Natural killer cell (primary cell): ENCODE results near the gene HS6ST2. TPM values are rescaled to one million over a fixed set of nuclear protein-coding genes. Genes with fewer than 3 reads are reported as not detected.
"Not testable (repeated sequence)": the region's sequence is repeated elsewhere in the genome, so short reads cannot be mapped to it uniquely, and the experiment has no call there.

Experiments used
- ATAC-seq, 3 donors: fragments of 150-1000 bp in 2 of 3; fragments of 200-7000 bp in 1 of 3; cut with Tn5 transposase; 1 replicate in 1 of 3; 2 replicates in 2 of 3; pipeline ENCODE4 v1.10.0; 2021; ENCODE audit warnings: mild to moderate bottlenecking in 2 of 3, moderate library complexity in 2 of 3
- DNase-seq, 2 donors: peaks; one replicate each; pipeline versions ENCODE4 v3.0.0 to v3.0.0-alpha.2; 2013 to 2021; ENCODE audit warnings: mixed read lengths in 1 of 2
- H3K27ac ChIP-seq: one replicate; pipeline ENCODE4 v1.5.1; 2013; ENCODE audit warnings: mild to moderate bottlenecking, low read length
- H3K27me3 ChIP-seq: one replicate; pipeline ENCODE4 v1.6.1; 2013; ENCODE audit warnings: low read length; ENCODE audit not compliant: control insufficient read depth, insufficient read depth
- H3K36me3 ChIP-seq: one replicate; pipeline ENCODE4 v1.6.1; 2013; ENCODE audit warnings: low read length; ENCODE audit not compliant: control insufficient read depth, insufficient read depth
- H3K4me1 ChIP-seq: one replicate; pipeline ENCODE4 v1.6.1; 2013; ENCODE audit warnings: low read length; ENCODE audit not compliant: control insufficient read depth, insufficient read depth
- H3K4me3 ChIP-seq: one replicate; pipeline ENCODE4 v1.5.1; 2013; ENCODE audit warnings: low read length
- H3K9me3 ChIP-seq: one replicate; pipeline ENCODE4 v1.6.1; 2013; ENCODE audit warnings: low read length; ENCODE audit not compliant: control insufficient read depth, insufficient read depth
- H3K27ac Mint-ChIP-seq, 2 donors: one replicate each; pipeline ENCODE4 v1.8.0; 2022; ENCODE audit warnings: mild to moderate bottlenecking in 2 of 2, mixed read lengths in 2 of 2, moderate library complexity in 1 of 2
- H3K27me3 Mint-ChIP-seq, 2 donors: one replicate each; pipeline ENCODE4 v1.8.0; 2022; ENCODE audit warnings: low read depth in 2 of 2, mixed read lengths in 2 of 2
- H3K36me3 Mint-ChIP-seq: one replicate; pipeline ENCODE4 v1.8.0; 2022; ENCODE audit warnings: mixed read lengths
- H3K4me1 Mint-ChIP-seq, 2 donors: one replicate each; pipeline ENCODE4 v1.8.0; 2022; ENCODE audit warnings: mixed read lengths in 2 of 2
- H3K4me3 Mint-ChIP-seq: one replicate; pipeline ENCODE4 v1.8.0; 2022; ENCODE audit warnings: mild to moderate bottlenecking, moderate library complexity, mixed read lengths
- H3K9me3 Mint-ChIP-seq, 2 donors: one replicate each; pipeline ENCODE4 v1.8.0; 2022; ENCODE audit warnings: mixed read lengths in 2 of 2
- WGBS: methylation state at CpG from one replicate; pipeline ENCODE4 v1.1.7; 2013; ENCODE audit warnings: missing lambda C conversion rate; ENCODE audit not compliant: insufficient coverage; 5-methylcytosine and 5-hydroxymethylcytosine counted together
- intact Hi-C: fragments of 100-400 bp; cut with micrococcal nuclease; formaldehyde crosslinking; loops from one replicate; pipeline ENCODE4 v1.14.2; 2022
- total RNA-seq, 4 donors: library from RNA; stranded (reverse); fragments of 120-200 nt in 1 of 4; gene quantifications; one replicate each; pipeline versions ENCODE4 v1.2.3 to v1.2.4, GENCODE V29; 2013 to 2022
- TF ChIP-seq, protein P1 (sequence below): fragments of 200-600 bp; IDR thresholded peaks from one replicate; pipeline ENCODE4 v1.8.0; 2022; ENCODE audit warnings: antibody characterized with exemption

The HS6ST2 gene
- total RNA-seq, 3 donors from 2014 or later (not counting 1 experiment from before 2014, with no cell fraction given), result not detected

- H3K4me3 ChIP-seq, result no peak overlapping the region
- TF ChIP-seq, protein P1, sequence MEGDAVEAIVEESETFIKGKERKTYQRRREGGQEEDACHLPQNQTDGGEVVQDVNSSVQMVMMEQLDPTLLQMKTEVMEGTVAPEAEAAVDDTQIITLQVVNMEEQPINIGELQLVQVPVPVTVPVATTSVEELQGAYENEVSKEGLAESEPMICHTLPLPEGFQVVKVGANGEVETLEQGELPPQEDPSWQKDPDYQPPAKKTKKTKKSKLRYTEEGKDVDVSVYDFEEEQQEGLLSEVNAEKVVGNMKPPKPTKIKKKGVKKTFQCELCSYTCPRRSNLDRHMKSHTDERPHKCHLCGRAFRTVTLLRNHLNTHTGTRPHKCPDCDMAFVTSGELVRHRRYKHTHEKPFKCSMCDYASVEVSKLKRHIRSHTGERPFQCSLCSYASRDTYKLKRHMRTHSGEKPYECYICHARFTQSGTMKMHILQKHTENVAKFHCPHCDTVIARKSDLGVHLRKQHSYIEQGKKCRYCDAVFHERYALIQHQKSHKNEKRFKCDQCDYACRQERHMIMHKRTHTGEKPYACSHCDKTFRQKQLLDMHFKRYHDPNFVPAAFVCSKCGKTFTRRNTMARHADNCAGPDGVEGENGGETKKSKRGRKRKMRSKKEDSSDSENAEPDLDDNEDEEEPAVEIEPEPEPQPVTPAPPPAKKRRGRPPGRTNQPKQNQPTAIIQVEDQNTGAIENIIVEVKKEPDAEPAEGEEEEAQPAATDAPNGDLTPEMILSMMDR, result no peak
- no peak for ATAC-seq
- no peak for DNase-seq
- H3K27ac ChIP-seq, result no peak overlapping the region
- no peaks in the 10 kb centered on the region for H3K36me3 Mint-ChIP-seq
- no peaks in the 10 kb centered on the region for H3K4me1 ChIP-seq
- no peak overlapping the region for H3K4me3 Mint-ChIP-seq
- intact Hi-C loops, result no loop called here
- no peaks in the 10 kb centered on the region for H3K9me3 Mint-ChIP-seq
- no peaks in the 10 kb centered on the region for H3K4me1 Mint-ChIP-seq
- no peak overlapping the region for H3K27ac Mint-ChIP-seq
- 65% methylated on average over 2 of the region's 5 CpGs for WGBS
- no peaks in the 10 kb centered on the region for H3K27me3 ChIP-seq
- H3K27me3 Mint-ChIP-seq, result peaks cover 16 to 33% of the 10 kb centered on the region in 2 donors
- H3K36me3 ChIP-seq, result no peaks in the 10 kb centered on the region
- H3K9me3 ChIP-seq, result no peaks in the 10 kb centered on the region
Measured at GRCh38 chrX:132883358-132883915, 75.0 kb downstream of the HS6ST2 start.

DNA sequence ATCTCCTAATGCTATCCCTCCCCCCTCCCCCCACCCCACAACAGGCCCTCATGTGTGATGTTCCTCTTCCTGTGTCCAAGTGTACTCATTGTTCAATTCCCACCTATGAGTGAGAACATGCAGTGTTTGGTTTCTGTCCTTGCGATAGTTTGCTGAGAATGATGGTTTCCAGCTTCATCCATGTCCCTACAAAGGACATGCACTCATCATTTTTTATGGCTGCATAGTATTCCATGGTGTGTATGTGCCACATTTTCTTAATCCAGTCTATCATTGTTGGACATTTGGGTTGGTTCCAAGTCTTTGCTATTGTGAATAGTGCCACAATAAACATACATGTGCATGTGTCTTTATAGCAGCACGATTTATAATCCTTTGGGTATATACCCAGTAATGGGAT lies 77.7 kb downstream of the HS6ST2 start:
- no CpG with 5 or more reads among the region's 2 CpGs for WGBS
- ATAC-seq, H3K4me3 ChIP-seq, H3K27me3 ChIP-seq, H3K4me1 ChIP-seq, H3K27ac Mint-ChIP-seq, H3K36me3 Mint-ChIP-seq, H3K4me3 Mint-ChIP-seq, H3K9me3 ChIP-seq, H3K4me1 Mint-ChIP-seq, H3K27ac ChIP-seq, H3K9me3 Mint-ChIP-seq, intact Hi-C loops, H3K36me3 ChIP-seq, DNase-seq: not testable (repeated sequence)
- H3K27me3 Mint-ChIP-seq, result peaks cover 13 to 32% of the 10 kb centered on the region in 2 donors

DNA sequence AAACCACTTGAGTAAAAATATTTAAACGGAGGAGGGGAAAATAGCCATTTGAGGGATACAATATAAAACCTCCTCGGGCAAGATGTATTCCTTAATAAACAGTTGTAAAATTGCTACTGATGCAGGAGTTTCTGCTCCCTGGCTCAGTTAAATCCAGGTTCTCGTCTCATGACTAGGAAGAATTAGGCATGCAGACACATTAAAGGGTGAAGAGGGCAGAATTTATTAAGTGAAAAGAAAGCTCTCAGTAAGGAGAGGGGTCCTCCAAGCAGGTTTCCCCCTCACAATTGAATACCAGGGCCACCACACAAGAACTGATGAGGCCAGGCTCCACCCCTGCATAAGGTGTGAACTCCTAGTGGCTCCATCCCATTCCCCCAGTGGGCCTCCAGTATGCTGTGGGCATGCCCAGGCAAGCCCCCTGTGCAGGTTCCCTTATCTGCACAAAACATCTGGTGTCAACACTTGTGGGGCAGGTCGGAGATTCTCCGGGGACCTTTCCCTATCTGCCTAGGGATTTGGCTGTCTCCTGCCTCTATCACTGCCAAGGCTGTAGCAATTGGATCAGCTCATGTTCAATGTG lies 80.4 kb downstream of the HS6ST2 start:
- TF ChIP-seq, protein P1, result no peak

GRCh38 chrX:132876523-132877338 lies 81.7 kb downstream of the HS6ST2 start:
- Mint-ChIP-seq H3K27me3 (peaks cover 0 to 6% of the 10 kb centered on the region in 2 donors), H3K4me3 (no peak overlapping the region), H3K9me3 (no peaks in the 10 kb centered on the region), H3K27ac (no peak overlapping the region), H3K4me1 (no peaks in the 10 kb centered on the region), H3K36me3 (no peaks in the 10 kb centered on the region)
- ATAC-seq, result no peak
- no peaks in the 10 kb centered on the region for H3K36me3 ChIP-seq
- TF ChIP-seq, protein P1, result no peak
- H3K27me3 ChIP-seq, result no peaks in the 10 kb centered on the region
- WGBS, result 90% methylated on average over 2 of the region's 2 CpGs
- intact Hi-C loops, result no loop called here
- no peak overlapping the region for H3K4me3 ChIP-seq
- H3K4me1 ChIP-seq, result no peaks in the 10 kb centered on the region
- no peak for DNase-seq
- H3K9me3 ChIP-seq, result no peaks in the 10 kb centered on the region
- no peak overlapping the region for H3K27ac ChIP-seq

More for the DNA sequence above, 80.4 kb downstream of the HS6ST2 start:
- no peaks in the 10 kb centered on the region for H3K4me1 ChIP-seq
- H3K36me3 ChIP-seq, result no peaks in the 10 kb centered on the region
- Mint-ChIP-seq H3K27ac (no peak overlapping the region), H3K4me3 (no peak overlapping the region), H3K9me3 (no peaks in the 10 kb centered on the region), H3K4me1 (no peaks in the 10 kb centered on the region), H3K36me3 (no peaks in the 10 kb centered on the region), H3K27me3 (peaks cover 0 to 8% of the 10 kb centered on the region in 2 donors)
- H3K27ac ChIP-seq, result no peak overlapping the region
- DNase-seq (no peak), ATAC-seq (no peak)
- no peaks in the 10 kb centered on the region for H3K27me3 ChIP-seq
- WGBS, result 45% methylated on average over 4 of the region's 5 CpGs
- no peak overlapping the region for H3K4me3 ChIP-seq
- no peaks in the 10 kb centered on the region for H3K9me3 ChIP-seq
- intact Hi-C loops, result no loop called here
